ENCODE measurements around the gene C1orf210.

Gene C1orf210

DNA sequence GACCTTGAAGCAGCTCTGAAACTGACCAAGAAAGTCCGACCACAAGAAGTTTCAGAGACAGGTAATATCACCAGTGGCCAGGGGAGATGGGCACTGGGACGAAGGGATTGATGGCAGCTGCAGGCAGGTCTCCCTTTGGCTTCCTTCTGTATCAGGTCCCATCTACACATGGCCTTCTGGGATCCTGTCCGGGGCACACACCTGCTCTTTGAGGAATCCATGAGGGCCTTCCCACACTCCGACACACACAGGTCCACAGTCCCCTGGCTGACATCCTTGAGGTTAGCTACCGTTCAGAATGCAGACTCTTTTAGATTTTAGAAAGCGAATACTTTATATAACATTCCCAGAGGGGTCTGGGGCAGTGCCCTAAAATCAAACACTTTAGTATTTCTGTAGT, 42.1 kb downstream of the C1orf210 start:
- TF ChIP-seq, protein P1, sequence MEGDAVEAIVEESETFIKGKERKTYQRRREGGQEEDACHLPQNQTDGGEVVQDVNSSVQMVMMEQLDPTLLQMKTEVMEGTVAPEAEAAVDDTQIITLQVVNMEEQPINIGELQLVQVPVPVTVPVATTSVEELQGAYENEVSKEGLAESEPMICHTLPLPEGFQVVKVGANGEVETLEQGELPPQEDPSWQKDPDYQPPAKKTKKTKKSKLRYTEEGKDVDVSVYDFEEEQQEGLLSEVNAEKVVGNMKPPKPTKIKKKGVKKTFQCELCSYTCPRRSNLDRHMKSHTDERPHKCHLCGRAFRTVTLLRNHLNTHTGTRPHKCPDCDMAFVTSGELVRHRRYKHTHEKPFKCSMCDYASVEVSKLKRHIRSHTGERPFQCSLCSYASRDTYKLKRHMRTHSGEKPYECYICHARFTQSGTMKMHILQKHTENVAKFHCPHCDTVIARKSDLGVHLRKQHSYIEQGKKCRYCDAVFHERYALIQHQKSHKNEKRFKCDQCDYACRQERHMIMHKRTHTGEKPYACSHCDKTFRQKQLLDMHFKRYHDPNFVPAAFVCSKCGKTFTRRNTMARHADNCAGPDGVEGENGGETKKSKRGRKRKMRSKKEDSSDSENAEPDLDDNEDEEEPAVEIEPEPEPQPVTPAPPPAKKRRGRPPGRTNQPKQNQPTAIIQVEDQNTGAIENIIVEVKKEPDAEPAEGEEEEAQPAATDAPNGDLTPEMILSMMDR (conservative IDR thresholded peaks at IDR 0.05; ENCODE audit: low read depth, low read length): no peak
- H3K4me1 ChIP-seq (ENCODE audit: low read depth, poor library complexity, severe bottlenecking): no peaks in the 10 kb centered on the region
- H3K79me2 ChIP-seq (ENCODE audit: insufficient read depth, low read depth): no peaks in the 10 kb centered on the region
- H3K4me2 ChIP-seq: no peak overlapping the region
- H2AFZ ChIP-seq (ENCODE audit: low read depth): no peak overlapping the region
- H3K27ac ChIP-seq: no peak overlapping the region
- no peaks in the 10 kb centered on the region for H3K36me3 ChIP-seq (ENCODE audit: insufficient read depth)
- H3K27me3 ChIP-seq (ENCODE audit: insufficient read depth, low read depth): no peaks in the 10 kb centered on the region
- no peak overlapping the region for H3K9ac ChIP-seq
- no peaks in the 10 kb centered on the region for H4K20me1 ChIP-seq (ENCODE audit: insufficient read depth)
- H3K4me3 ChIP-seq (IDR thresholded peaks at IDR 0.05; ENCODE audit: insufficient read depth, low read depth, low read length): no peak overlapping the region

DNA sequence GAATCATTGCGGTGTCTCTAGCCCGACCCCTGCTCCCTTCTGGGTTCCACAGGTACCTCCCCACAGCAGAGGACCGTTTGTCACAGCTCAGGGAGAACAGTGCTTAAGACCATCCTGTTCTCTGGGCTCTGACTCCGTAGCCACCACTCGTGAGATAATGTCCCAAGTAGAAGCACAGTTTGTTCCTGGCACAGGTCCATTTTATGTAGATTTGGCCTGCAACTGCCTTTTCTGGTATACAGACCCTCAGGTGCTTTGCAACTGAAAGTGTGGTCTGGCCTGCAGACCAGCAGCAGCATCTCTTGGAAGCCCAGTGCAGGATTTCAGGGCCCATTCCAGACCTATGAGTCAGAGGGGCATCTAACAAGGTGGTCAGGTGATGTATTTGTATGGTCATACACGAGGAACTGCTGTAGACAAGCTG, 44.0 kb downstream of the C1orf210 start:
- Histone ChIP-seq H2AFZ (ENCODE audit: low read depth) (no peak overlapping the region), H3K27ac (no peak overlapping the region), H4K20me1 (ENCODE audit: insufficient read depth) (no peaks in the 10 kb centered on the region), H3K4me3 (IDR thresholded peaks at IDR 0.05; ENCODE audit: insufficient read depth, low read depth, low read length) (no peak overlapping the region), H3K4me1 (ENCODE audit: low read depth, poor library complexity, severe bottlenecking) (no peaks in the 10 kb centered on the region), H3K9ac (no peak overlapping the region), H3K27me3 (ENCODE audit: insufficient read depth, low read depth) (no peaks in the 10 kb centered on the region), H3K79me2 (ENCODE audit: insufficient read depth, low read depth) (no peaks in the 10 kb centered on the region), H3K36me3 (ENCODE audit: insufficient read depth) (no peaks in the 10 kb centered on the region), H3K4me2 (no peak overlapping the region)
- TF ChIP-seq, protein P1 (conservative IDR thresholded peaks at IDR 0.05; ENCODE audit: low read depth, low read length): no peak

DNA sequence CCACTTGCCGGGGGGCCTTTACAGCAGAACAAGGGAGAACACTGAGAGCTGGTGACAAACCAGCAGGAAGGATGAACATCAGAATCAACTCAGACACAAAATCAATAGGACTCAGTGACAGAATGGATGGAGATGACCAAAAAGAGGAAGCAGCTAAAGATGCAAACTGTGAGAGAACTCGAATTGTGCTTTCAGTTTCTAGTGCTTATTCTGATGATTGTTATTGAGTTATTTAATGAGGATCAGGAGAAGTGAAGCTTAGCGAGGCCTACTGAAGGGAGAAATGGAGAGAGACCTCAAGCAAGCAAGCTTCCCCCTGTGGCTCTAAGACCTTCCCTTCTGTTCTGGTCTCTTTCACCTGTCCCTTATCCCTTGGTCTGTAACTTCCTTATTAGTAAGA, 45.9 kb downstream of the C1orf210 start:
- H3K27me3 ChIP-seq (ENCODE audit: insufficient read depth, low read depth): no peaks in the 10 kb centered on the region
- no peaks in the 10 kb centered on the region for H3K79me2 ChIP-seq (ENCODE audit: insufficient read depth, low read depth)
- no peaks in the 10 kb centered on the region for H3K36me3 ChIP-seq (ENCODE audit: insufficient read depth)
- H3K4me1 ChIP-seq (ENCODE audit: low read depth, poor library complexity, severe bottlenecking): no peaks in the 10 kb centered on the region
- no peak overlapping the region for H3K4me2 ChIP-seq
- no peak overlapping the region for H3K4me3 ChIP-seq (IDR thresholded peaks at IDR 0.05; ENCODE audit: insufficient read depth, low read depth, low read length)
- no peak overlapping the region for H3K27ac ChIP-seq
- TF ChIP-seq, protein P1 (conservative IDR thresholded peaks at IDR 0.05; ENCODE audit: low read depth, low read length): no peak
- H2AFZ ChIP-seq (ENCODE audit: low read depth): no peak overlapping the region
- H4K20me1 ChIP-seq (ENCODE audit: insufficient read depth): no peaks in the 10 kb centered on the region
- no peak overlapping the region for H3K9ac ChIP-seq

DNA sequence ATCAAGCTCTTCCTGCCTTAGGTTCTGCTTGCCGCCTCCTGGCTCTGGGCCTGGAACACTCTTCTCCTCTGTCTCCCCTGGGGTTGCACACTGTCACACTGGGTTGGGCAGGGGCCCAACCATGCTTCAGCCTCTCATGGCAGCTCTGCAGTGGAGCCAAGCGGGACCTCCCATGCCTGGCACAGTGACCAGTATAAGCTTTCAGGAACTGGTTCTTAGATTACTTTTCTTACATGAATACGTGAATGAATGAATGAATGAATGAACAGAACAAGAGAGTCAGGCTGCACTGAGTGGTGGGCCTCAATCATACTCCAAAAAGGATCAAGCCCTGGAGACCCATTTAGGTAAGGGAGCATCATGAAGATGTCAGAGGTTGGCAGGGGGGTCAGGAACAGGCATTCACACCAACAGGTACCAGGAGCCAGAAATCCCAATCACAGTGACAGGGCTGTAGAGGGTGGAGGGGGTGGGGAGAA, 46.4 kb downstream of the C1orf210 start:
- no peaks in the 10 kb centered on the region for H3K36me3 ChIP-seq (ENCODE audit: insufficient read depth)
- no peaks in the 10 kb centered on the region for H4K20me1 ChIP-seq (ENCODE audit: insufficient read depth)
- H3K4me3 ChIP-seq (IDR thresholded peaks at IDR 0.05; ENCODE audit: insufficient read depth, low read depth, low read length): no peak overlapping the region
- TF ChIP-seq, protein P1 (conservative IDR thresholded peaks at IDR 0.05; ENCODE audit: low read depth, low read length): no peak
- no peak overlapping the region for H3K27ac ChIP-seq
- no peak overlapping the region for H2AFZ ChIP-seq (ENCODE audit: low read depth)
- H3K79me2 ChIP-seq (ENCODE audit: insufficient read depth, low read depth): no peaks in the 10 kb centered on the region
- no peaks in the 10 kb centered on the region for H3K27me3 ChIP-seq (ENCODE audit: insufficient read depth, low read depth)
- H3K4me2 ChIP-seq: no peak overlapping the region
- H3K9ac ChIP-seq: no peak overlapping the region
- no peaks in the 10 kb centered on the region for H3K4me1 ChIP-seq (ENCODE audit: low read depth, poor library complexity, severe bottlenecking)

All from KMS-11 (cell line).